22Rv1 (cell line): ENCODE data around the gene HOXA10.

Experiments used
- CTCF ChIP-seq: fragments of 450-650 bp; IDR thresholded peaks from 2 replicates; pipeline ENCODE4 v1.5.1; 2017; ENCODE audit warnings: mild to moderate bottlenecking
- ZFX ChIP-seq: fragments of 450-650 bp; IDR thresholded peaks from 2 replicates; pipeline ENCODE4 v1.6.1; 2017; ENCODE audit warnings: antibody characterized with exemption, borderline replicate concordance

- TF ChIP-seq CTCF = no peak
- TF ChIP-seq ZFX = no peak
Measured at GRCh38 chr7:27189997-27190748, 16.1 kb upstream of the HOXA10 start.
